Activated gamma-delta T cell treated with Interleukin-2 at 50 U/mL for 16 hours (primary cell): ENCODE measurements around the gene ZNF577.
"Not testable (repeated sequence)": the region's sequence is repeated elsewhere in the genome, so short reads cannot be mapped to it uniquely, and the experiment has no call there.

ENCODE experiments used
- DNase-seq: peaks from one replicate; pipeline ENCODE4 v3.0.0-alpha.2; 2020

The ZNF577 gene

DNA sequence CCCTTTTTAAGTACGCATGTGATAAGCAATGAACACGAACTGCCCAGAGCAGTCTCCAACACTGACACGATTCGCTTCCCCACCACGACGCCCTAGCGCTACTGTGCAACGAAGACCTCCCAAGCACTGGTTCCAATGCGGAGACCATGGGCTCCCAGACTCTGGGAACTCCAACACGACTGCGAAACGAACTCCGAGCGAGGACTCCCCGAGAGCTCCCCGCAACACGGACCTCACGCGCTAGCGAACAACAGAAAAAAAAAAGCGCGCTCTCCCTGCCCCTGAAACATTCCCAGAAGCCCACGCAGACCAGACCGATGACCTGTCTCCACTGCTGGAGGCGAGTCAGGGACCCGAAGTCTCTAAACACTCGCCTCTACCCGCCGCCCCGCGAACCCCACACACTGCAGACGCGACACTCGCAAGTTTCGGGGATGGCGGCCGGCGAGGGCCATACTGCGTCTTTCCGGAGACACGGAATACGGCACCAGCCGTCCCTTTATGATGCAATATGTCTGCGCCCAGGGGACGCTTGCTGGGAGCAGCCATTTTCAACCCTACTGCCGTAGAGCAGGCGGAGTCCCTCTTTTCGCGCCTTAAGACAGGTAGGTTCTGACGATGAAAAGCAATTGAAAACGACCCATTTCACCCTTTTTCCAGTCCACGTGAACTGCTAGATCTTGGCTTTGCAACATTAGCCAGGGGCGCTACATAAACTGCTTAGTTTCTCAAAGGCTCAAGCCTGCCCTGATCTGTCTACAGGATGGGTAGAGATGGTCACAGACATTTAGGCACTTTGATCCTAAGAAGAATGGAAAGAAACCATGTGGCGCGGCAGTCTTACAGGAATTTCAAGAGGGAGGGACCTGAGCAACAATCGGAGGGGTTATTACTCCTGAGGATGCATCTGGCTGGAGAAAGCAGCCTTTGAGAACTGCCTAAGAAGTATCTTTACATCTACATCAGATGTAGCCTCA is at the start of gene ZNF577:
Gene ZNF577, minus strand, starts transcription at position 430 of the 977 bp plus-strand sequence. CDS start 7,569 bp downstream, outside the sequence.
- DNase-seq, result peak; percentile 53

- DNase-seq, result no peak
Observed at GRCh38 chr19:51931921-51932320, 44.2 kb upstream of the ZNF577 start.

DNA sequence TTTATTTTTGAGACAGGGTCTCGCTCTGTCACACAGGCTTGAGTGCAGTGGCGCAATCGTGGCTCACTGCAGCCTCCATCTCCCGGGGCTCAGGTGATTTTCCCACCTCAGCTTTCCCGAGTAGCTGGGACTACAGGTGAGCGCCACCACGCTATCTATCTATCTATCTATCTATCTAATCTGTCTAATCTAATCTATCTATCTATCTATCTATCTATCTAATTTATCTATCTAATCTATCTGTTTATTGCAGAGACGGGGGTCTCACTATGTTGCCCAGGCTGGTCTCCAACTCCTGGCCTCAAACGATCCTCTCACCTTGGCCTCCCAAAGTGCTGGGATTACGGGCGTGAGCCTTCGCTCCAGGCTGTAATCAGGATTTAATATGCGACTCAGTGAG is 40.1 kb upstream of the ZNF577 start:
- no peak for DNase-seq

- DNase-seq, result peak; percentile 78
Observed at GRCh38 chr19:51926784-51927741, 39.3 kb upstream of the ZNF577 start, which contains the start of gene ZNF613. ZNF613 (plus strand) TSS chr19:51927472; CDS start chr19:51936221, 8,749 bp downstream.

DNA sequence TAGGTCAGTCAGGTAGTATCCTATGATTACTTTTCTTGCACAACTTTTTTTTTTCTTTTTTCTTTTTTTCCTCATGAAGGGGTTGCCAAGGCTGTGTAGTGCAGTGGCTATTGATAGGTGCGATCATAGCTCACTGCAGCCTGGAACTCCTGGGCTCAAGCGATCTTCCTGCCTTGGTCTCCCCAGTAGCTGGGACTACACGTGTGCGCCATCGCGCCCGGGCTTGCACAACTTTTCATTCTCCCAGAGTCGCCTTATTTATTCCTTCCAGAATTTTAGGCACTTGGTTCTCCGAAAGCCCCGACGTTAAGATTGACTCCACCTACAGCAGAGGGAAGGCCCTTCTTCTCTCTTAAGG is 38.7 kb upstream of the ZNF577 start:
- no peak for DNase-seq

DNA sequence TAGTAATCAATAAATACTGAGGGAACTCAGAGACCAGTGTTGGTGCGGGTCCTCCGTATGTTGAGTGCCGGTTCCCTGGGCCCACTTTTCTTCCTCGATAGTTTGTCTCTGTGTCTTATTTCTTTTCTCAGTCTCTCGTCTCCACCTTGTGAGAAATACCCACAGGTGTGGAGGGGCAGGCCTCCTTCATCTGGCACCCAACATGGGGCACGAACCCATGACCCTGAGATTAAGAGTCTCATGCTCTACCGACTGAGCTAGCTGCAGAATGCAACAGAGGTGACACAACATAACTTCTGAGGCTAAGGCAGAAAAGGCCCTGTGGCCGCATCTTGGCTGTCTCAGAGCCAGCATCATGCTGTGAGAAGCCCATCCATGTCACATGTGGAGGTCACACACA is 34.2 kb upstream of the ZNF577 start:
- DNase-seq, result no peak

DNA sequence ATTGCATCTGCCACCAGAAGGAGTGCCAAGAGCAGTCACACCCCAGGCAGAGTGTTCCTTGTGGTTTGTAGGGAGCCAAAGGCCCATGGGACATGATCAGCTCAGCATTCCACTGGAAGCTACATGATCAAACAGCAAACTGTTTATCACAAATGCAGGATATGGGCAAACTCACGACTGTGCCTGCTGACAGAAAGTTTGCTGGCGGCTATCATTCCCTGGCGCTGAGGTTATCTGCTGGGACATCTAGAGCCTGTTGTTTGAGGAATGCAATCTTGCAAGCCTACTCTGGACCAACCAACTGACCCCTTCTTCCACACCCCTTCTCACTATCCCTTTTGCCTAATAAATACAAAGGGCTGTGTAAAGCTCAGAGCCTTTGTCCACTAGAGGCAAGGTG is 31.9 kb upstream of the ZNF577 start:
- no peak for DNase-seq

- DNase-seq, result no peak
Observed at GRCh38 chr19:51916167-51916566, 28.4 kb upstream of the ZNF577 start.

- no peak for DNase-seq
Observed at GRCh38 chr19:51915324-51915867, 27.6 kb upstream of the ZNF577 start.

- not testable (repeated sequence) for DNase-seq
Observed at GRCh38 chr19:51907981-51908380, 20.2 kb upstream of the ZNF577 start.

- DNase-seq, result not testable (repeated sequence)
Observed at GRCh38 chr19:51906108-51906507, 18.4 kb upstream of the ZNF577 start.

DNA sequence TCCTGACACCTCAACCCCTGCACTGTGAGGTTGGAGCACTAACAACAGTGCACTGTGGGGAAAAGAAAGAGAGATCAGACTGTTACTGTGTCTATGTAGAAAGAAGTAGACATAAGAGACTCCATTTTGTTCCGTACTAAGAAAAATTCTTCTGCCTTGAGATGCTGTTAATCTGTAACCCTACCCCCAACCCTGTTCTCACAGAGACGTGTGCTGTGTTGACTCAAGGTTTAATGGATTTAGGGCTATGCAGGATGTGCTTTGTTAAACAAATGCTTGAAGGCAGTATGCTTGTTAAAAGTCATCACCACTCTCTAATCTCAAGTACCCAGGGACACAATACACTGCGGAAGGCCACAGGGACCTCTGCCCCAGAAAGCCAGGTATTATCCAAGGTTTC is 17.9 kb upstream of the ZNF577 start:
- DNase-seq, result not testable (repeated sequence)

DNA sequence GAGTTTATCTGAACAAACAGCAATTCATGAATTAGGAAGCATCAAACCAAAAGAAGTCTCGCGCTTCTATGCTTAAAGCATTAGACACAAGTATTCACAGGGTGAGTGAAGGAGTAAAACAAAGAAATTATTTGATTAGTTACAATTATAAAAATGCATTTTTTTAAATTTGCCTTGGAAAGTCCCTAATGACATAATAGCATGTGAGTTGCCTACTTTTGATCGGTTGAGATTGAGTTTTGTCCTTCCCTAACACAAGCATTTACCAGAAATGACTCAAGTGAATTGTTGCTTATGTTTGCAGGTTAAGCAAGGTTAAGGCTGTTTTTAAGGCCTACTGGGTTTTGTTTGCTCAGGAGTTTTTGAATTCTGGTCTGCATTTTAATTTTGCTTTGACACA is 17.5 kb upstream of the ZNF577 start:
- no peak for DNase-seq

DNA sequence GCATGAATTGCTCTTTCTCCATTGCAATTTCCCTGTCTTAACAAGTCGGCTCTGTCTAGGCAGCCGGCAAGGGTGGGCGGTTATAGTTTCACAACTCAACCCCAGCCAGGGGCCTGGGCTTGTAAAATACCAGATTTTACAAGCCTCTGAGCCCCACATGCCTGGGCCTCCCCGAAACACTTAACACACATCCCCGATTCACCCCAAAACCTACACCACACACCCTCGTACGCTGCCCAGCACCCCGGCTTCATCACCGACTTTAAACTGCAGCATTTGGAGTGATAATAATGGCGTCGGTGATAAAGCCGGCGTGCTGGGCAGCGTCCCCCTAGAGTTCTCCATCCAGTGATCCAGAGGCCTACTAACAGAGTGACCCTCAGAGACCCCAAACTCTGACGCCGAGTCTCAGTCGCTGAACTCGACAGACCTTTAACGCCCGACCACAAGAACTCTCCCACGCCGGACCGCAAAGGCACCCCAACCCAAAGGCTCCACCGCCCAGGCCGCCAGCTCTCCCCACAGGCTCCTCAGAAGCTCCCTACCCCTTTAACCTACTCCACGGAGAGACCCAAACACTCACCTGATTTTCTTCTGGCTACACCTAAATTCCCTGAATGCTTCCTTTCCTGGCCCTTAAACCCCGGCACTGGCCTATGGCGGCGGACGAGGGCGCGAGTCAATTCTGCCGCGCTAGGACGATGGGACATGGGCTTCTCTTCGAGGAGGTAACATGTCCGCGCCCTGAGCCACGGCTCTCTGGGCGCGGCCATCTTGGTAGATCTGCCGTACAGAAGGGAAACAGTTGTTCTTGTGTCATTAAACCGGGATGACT is 16.8 kb upstream of the ZNF577 start, which contains the start of gene ZNF649:
Gene ZNF649, minus strand, starts transcription at position 687 of the 835 bp plus-strand sequence. CDS start 4,910 bp downstream, outside the sequence.
- peak; percentile 74 for DNase-seq

DNA sequence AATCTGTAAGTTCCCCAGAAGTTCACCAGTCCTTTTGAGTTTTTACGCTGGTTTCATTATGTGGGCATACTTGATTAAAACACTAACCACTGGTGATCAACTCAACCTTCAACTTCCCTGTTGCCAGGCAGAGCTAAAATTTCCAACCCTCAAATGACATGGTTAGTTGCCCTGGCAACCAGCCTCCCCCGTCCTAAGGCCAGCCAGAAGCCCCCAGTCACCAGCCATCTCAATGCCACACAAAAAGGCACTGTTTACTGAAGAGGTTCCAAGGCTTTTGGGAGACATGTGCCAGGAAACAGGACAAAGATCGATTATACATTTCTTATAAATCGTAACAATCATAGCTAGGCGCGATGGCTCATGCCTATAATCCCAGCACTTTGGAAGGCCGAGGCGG is 15.4 kb upstream of the ZNF577 start:
- DNase-seq, result no peak

GRCh38 chr19:51901860-51902259 is 14.1 kb upstream of the ZNF577 start:
- DNase-seq, result no peak

- no peak for DNase-seq
Observed at GRCh38 chr19:51891193-51891747, 3.5 kb upstream of the ZNF577 start.

DNA sequence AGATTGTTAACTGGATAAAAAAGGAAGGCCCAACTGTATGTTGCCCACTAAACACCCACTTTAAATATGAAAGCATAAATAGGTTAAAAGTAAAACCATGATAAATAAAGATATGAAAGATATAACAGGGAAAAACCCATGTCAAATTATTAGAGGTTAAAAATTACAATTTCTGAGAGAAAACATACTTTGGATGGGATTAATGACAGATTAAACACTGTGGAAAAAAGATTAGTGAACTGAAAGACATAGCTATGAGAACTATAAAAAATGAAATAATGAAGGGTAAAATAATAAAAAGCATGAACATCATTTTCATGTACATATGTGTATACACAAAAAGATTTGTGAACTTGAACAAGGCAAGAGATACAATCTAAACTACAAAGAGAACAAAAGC is 2.2 kb upstream of the ZNF577 start:
- DNase-seq, result no peak

DNA sequence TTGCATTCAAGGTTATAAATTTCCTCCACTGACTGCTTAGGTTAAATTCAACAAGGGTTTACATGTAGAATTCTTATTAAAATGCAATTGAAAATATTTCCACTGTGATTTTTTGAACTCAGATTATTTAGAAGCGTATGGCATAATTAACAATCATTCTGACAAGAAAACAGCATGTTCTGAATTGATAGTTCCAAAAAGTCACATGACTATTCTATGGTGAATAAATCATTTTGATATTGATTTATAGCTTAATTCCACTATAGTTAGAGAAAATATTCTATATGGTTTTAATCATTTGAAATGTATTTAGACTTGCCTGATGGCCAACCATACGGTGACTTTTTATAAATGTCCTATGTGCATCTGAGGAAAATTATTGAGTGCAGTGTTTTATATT is 3.0 kb downstream of the ZNF577 start:
- no peak for DNase-seq

GRCh38 chr19:51882518-51882917 is 5.2 kb downstream of the ZNF577 start:
- DNase-seq, result no peak

DNA sequence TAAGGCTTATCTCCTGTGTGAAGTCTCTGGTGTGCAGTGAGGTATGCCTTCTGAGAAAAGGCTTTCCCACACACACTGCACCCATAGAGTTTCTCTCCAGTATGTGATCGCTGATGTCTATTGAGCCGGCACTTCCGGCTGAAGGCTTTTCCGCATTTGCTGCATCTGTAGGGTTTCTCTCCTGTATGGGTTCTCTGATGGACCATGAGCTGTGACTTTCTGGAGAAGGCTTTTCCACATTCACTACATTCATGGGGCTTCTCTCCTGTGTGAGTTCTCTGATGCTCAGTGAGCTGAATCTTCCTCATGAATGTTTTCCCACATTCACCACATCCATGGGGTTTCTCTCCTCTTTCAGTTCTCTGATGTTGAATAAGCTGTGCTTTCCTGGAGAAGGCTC is 14.7 kb downstream of the ZNF577 start:
- no peak for DNase-seq
